HG03095 (cell line): Measurements from ENCODE around the gene GHRHR.

Experiments used
- ATAC-seq: cut with Tn5 transposase; IDR thresholded peaks from one replicate; pipeline ENCODE4 v1.9.1; 2021; ENCODE audit warnings: moderate library complexity; ENCODE audit not compliant: unreplicated experiment

The GHRHR gene

GRCh38 chr7:31002256-31002655 lies 38.5 kb downstream of the GHRHR start:
- no peak for ATAC-seq

- ATAC-seq = no peak
Measured at GRCh38 chr7:31003097-31003496, 39.3 kb downstream of the GHRHR start.

- no peak for ATAC-seq
Measured at GRCh38 chr7:31003721-31004120, 40.0 kb downstream of the GHRHR start.

- ATAC-seq = no peak
Measured at GRCh38 chr7:31004393-31004792, 40.6 kb downstream of the GHRHR start.

GRCh38 chr7:31006857-31007256 lies 43.1 kb downstream of the GHRHR start:
- no peak for ATAC-seq

- no peak for ATAC-seq
Measured at GRCh38 chr7:31007634-31008033, 43.9 kb downstream of the GHRHR start.

- no peak for ATAC-seq
Measured at GRCh38 chr7:31014826-31015225, 51.1 kb downstream of the GHRHR start.

- ATAC-seq = no peak
Measured at GRCh38 chr7:31017032-31017675, 53.4 kb downstream of the GHRHR start.

GRCh38 chr7:31017721-31018120 lies 54.0 kb downstream of the GHRHR start:
- ATAC-seq = no peak

- ATAC-seq = no peak
Measured at GRCh38 chr7:31019509-31019908, 55.8 kb downstream of the GHRHR start.

GRCh38 chr7:31020161-31020560 lies 56.4 kb downstream of the GHRHR start:
- ATAC-seq = no peak

- no peak for ATAC-seq
Measured at GRCh38 chr7:31020652-31021051, 56.9 kb downstream of the GHRHR start.

- no peak for ATAC-seq
Measured at GRCh38 chr7:31022117-31022516, 58.4 kb downstream of the GHRHR start.

- ATAC-seq = no peak
Measured at GRCh38 chr7:31022726-31023125, 59.0 kb downstream of the GHRHR start.

- no peak for ATAC-seq
Measured at GRCh38 chr7:31023877-31024276, 60.1 kb downstream of the GHRHR start.

- no peak for ATAC-seq
Measured at GRCh38 chr7:31027161-31027965, 63.6 kb downstream of the GHRHR start.

GRCh38 chr7:31028006-31028405 lies 64.3 kb downstream of the GHRHR start:
- ATAC-seq = no peak

GRCh38 chr7:31028417-31028992 lies 64.8 kb downstream of the GHRHR start:
- no peak for ATAC-seq
